Left ventricle myocardium inferior (tissue), 1 donor: ENCODE measurements around the gene MPZL1. TPM values are rescaled to one million over a fixed set of nuclear protein-coding genes. Genes with fewer than 3 reads are reported as not detected.

Source experiments
- DNase-seq: peaks from one replicate; pipeline ENCODE4 v3.0.0-alpha.2; 2020
- H3K27ac ChIP-seq: fragments of 200-600 bp; replicated peaks from 2 replicates; pipeline ENCODE4 v1.8.0; 2021
- H3K27me3 ChIP-seq: fragments of 200-600 bp; 2 replicates; pipeline ENCODE4 v1.8.0; 2021; ENCODE audit warnings: low read depth
- H3K36me3 ChIP-seq: fragments of 200-600 bp; 2 replicates; pipeline ENCODE4 v1.8.0; 2021
- H3K4me1 ChIP-seq: fragments of 200-600 bp; 2 replicates; pipeline ENCODE4 v1.8.0; 2021
- H3K4me3 ChIP-seq: fragments of 200-600 bp; 2 replicates; pipeline ENCODE4 v1.8.0; 2021; ENCODE audit warnings: mild to moderate bottlenecking, moderate library complexity
- H3K9me3 ChIP-seq: fragments of 200-600 bp; replicated peaks from 2 replicates; pipeline ENCODE4 v1.8.0; 2021
- intact Hi-C: fragments of 100-400 bp; cut with micrococcal nuclease; formaldehyde crosslinking; loops from one replicate; pipeline ENCODE4 v1.11.0; 2022
- total RNA-seq: library from RNA; stranded (reverse); fragmentation: NEBNext Ultra II Directional; extraction: Animal tissue kit (Norgen Biotek cat#: 25700); gene quantifications from one replicate; pipeline ENCODE4 v1.2.1, GENCODE V29; 2021
- TF ChIP-seq, protein P1 (sequence below): fragments of 200-600 bp; IDR thresholded peaks from 2 replicates; pipeline ENCODE4 v1.8.0; 2021; ENCODE audit warnings: antibody characterized with exemption, mild to moderate bottlenecking, borderline replicate concordance
- donor health status: DM: no; HTN: yes; CAD: no; lungs with severe emphysema.

Gene MPZL1
- total RNA-seq, 1 donor from 2014 or later, result 28.9 TPM

DNA sequence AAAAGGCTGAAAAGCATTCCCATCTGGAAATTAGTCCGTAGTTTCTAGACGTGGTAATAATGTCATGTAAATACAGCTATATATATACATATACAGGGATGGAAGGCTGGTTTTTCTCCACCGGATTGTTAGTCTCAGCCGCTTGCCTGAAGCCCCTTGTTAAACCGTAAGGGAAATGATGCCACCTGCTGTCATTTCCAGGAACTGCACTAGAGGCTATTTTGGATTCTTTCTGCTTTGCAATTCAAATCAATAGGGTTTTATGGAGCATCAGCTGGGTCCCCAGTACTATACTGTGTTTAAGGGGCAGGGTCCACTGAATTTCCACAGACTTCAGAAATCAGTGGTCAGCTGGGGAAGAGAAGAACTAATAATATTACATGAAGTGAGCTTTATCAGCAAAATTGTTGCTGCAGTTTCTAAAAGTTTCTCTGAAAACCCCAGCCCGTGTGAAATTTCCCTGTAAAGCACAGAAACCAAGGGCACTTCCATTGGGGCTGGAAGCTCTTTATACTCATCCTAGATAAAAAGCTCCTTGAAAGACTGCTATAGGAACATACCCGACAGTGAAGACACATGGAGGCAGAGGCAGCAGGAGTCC is 33.8 kb upstream of the MPZL1 start:
- Histone ChIP-seq H3K9me3 (no peaks in the 10 kb centered on the region), H3K4me1 (peaks cover 82% of the 10 kb centered on the region), H3K36me3 (peaks cover 38% of the 10 kb centered on the region), H3K27me3 (no peaks in the 10 kb centered on the region), H3K4me3 (no peak overlapping the region), H3K27ac (peak overlapping the region; percentile 93)
- TF ChIP-seq, protein P1, sequence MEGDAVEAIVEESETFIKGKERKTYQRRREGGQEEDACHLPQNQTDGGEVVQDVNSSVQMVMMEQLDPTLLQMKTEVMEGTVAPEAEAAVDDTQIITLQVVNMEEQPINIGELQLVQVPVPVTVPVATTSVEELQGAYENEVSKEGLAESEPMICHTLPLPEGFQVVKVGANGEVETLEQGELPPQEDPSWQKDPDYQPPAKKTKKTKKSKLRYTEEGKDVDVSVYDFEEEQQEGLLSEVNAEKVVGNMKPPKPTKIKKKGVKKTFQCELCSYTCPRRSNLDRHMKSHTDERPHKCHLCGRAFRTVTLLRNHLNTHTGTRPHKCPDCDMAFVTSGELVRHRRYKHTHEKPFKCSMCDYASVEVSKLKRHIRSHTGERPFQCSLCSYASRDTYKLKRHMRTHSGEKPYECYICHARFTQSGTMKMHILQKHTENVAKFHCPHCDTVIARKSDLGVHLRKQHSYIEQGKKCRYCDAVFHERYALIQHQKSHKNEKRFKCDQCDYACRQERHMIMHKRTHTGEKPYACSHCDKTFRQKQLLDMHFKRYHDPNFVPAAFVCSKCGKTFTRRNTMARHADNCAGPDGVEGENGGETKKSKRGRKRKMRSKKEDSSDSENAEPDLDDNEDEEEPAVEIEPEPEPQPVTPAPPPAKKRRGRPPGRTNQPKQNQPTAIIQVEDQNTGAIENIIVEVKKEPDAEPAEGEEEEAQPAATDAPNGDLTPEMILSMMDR, result peak; percentile 98
- no peak for DNase-seq
- intact Hi-C loops, result loop anchor here (2.0 kb wide), 1 partner anchor 85 kb away; no protein-coding TSS in a partner anchor

DNA sequence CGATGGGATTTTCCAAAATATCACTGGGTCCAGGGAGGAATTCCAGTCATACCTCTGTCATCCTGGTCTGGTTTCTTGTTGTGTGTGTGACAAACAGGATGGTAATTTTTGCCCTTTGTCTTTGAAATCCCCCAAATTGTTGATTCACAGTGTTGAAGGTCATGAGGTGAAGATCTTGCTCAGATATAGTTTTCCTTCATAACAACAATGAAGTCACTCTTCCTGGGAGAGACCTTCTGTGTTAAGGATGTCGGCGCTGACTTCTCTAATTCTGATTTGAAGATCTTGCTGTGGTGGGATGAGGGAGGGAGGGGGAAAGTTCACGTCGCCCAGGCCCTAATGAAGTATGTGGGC is 32.2 kb upstream of the MPZL1 start:
- DNase-seq, result no peak
- peaks cover 53% of the 10 kb centered on the region for H3K36me3 ChIP-seq

DNA sequence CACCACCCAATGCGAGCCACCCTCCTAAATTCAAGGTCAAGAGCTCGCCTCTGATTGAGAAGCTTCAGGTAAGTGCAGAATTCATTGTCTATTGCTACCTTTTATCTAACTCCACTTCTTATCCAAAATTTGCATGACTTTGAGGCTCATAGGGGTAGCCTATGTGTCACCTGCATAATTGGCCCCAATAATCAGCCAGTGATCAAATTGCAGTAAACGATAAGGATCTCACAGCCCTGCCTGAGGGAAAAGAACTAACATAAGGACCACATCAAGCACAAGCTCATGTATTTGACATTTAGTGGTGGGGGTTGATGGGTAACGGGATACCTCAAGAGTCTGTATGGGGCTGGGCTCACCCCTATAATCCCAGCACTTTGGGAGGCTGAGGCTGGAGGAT is 31.7 kb upstream of the MPZL1 start:
- peaks cover 58% of the 10 kb centered on the region for H3K36me3 ChIP-seq
- H3K27ac ChIP-seq, result no peak overlapping the region
- H3K4me3 ChIP-seq, result no peak overlapping the region
- no peaks in the 10 kb centered on the region for H3K9me3 ChIP-seq
- peaks cover 70% of the 10 kb centered on the region for H3K4me1 ChIP-seq
- intact Hi-C loops, result no loop called here
- TF ChIP-seq, protein P1, result no peak
- no peaks in the 10 kb centered on the region for H3K27me3 ChIP-seq
- DNase-seq, result no peak

More for the DNA sequence above, 32.2 kb upstream of the MPZL1 start:
- Histone ChIP-seq H3K9me3 (no peaks in the 10 kb centered on the region), H3K27me3 (no peaks in the 10 kb centered on the region), H3K4me1 (peaks cover 70% of the 10 kb centered on the region), H3K27ac (no peak overlapping the region), H3K4me3 (no peak overlapping the region)
- intact Hi-C loops, result no loop called here
- TF ChIP-seq, protein P1, result no peak

DNA sequence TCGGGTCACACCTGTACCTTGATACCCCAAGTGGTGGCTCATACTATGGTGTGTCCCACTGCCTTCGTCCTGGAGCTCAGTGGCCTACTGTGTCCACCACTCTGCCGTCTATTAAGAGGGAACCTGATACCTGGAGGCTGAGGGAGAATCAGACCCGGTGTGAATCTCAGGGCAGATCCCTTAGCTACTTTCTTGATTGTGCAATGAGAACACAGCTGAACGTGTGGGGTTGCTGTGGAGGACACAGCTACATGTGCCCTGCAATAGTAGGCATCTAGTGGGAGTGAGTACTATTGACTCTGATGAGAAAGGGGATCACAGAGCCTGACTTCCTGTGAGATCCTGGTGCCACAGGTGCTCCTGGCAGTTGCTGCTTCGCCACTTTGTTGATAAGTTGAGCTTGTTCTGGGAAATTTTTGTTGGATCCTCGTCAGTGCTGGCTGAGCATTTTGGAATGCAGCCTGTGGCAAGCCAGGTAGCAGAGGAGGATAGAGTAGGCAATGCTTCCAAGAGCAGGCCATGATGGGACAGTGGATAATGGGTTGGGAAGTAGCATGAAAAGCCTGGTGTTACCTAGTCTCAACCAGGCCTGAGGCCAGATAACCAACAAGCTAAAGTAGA is 28.2 kb upstream of the MPZL1 start:
- DNase-seq, result no peak
- Histone ChIP-seq H3K36me3 (peaks cover 87% of the 10 kb centered on the region), H3K4me1 (peaks cover 62% of the 10 kb centered on the region), H3K27me3 (no peaks in the 10 kb centered on the region), H3K4me3 (no peak overlapping the region), H3K9me3 (no peaks in the 10 kb centered on the region), H3K27ac (peak overlapping the region; percentile 31)
- intact Hi-C loops, result no loop called here
- TF ChIP-seq, protein P1, result no peak

DNA sequence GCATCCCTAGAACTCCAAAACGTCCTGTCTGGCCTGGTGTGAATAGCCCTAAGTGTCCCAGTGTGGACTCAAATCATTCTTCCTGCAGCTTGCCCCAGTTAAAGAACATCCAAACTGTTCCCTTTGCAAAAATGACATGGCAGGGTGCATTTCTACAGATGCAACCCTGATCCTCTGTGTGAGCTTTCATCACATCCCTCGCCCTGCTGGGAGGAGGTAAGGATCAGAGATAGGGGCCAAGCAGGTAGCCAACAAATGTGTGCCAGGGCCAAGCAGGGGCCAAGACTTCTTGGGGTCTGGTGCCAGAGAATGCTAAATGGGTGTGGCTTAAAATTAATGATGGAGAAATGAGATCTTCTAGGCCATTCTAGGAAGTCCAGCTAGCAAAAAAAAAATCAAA is 27.1 kb upstream of the MPZL1 start:
- DNase-seq, result no peak
- TF ChIP-seq, protein P1, result no peak
- intact Hi-C loops, result no loop called here
- Histone ChIP-seq H3K36me3 (peaks cover 88% of the 10 kb centered on the region), H3K4me1 (peaks cover 64% of the 10 kb centered on the region), H3K27ac (peak overlapping the region; percentile 34), H3K4me3 (no peak overlapping the region), H3K27me3 (no peaks in the 10 kb centered on the region), H3K9me3 (no peaks in the 10 kb centered on the region)
